ENCODE measurements around the gene METTL21C. TPM values are rescaled to one million over a fixed set of nuclear protein-coding genes. Genes with fewer than 3 reads are reported as not detected.

Gene METTL21C
- not detected in 2 replicates for total RNA-seq

DNA sequence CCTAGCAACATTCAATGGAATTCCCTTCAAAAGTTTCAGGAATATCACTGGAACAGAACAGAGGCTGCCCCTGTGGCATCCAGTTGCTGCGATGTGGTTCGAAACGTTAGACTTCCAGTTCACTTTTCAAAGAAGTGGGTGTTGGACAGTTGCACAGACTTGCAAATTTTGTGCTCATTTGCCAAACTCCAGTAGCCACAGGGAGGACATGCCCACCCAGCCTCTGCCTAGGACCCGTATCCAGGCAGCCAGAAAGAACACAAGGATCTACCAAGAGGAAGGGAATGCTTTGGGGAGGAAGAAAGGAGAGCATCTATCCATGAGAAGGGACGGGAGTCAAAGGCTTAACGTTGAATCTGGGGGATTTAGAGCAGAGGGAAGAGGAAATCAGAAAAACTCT, at the start of gene METTL21C:
TSS of gene METTL21C (minus strand) at position 108 of the 400 bp plus-strand sequence. CDS start 546 bp downstream, outside the sequence.

Other genes with a start within 250 kb of the METTL21C start
- gene TPP2, start 98.1 kb downstream of the METTL21C start, total RNA-seq: 95.3 and 95.5 TPM in 2 replicates
- gene TEX30, start 78.7 kb upstream of the METTL21C start, total RNA-seq: 36.4 and 37.2 TPM in 2 replicates
- 20.9 and 24.3 TPM in 2 replicates for gene POGLUT2, start 103.9 kb upstream of the METTL21C start, total RNA-seq
- gene BIVM, start 104.1 kb upstream of the METTL21C start, total RNA-seq: 22.7 and 30.4 TPM in 2 replicates
- gene ERCC5, start 151.0 kb upstream of the METTL21C start, total RNA-seq: 57.6 and 65.0 TPM in 2 replicates

All from thoracic aorta endothelial cell (primary cell).